Stimulated activated CD4-positive, alpha-beta T cell treated with anti-CD3 and anti-CD28 coated beads, Interleukin-12 subunit alpha, Interleukin-12 subunit beta, amount 100 ng/mL, for 24 hours (primary cell): ENCODE data around the gene TBC1D8B.

Experiments used
- DNase-seq, 2 experiments: peaks; one replicate each; pipeline ENCODE4 v3.0.0-alpha.2; 2020; ENCODE audit warnings: low read depth in 2 of 2

Gene TBC1D8B

GRCh38 chrX:106898462-106898861 lies 96.0 kb downstream of the TBC1D8B start:
- DNase-seq: no peak

- no peak for DNase-seq
These were observed 96.8 kb downstream of the TBC1D8B start for GRCh38 chrX:106899276-106899675.

- DNase-seq: no peak
These were observed 97.4 kb downstream of the TBC1D8B start for GRCh38 chrX:106899841-106900240.

GRCh38 chrX:106901341-106901740 lies 98.9 kb downstream of the TBC1D8B start:
- DNase-seq: no peak

- DNase-seq: no peak
These were observed 99.3 kb downstream of the TBC1D8B start for GRCh38 chrX:106901781-106902219.

- DNase-seq: no peak
These were observed 100.2 kb downstream of the TBC1D8B start for GRCh38 chrX:106902684-106903083.

GRCh38 chrX:106903291-106903824 lies 100.9 kb downstream of the TBC1D8B start, which contains the start of gene RIPPLY1:
RIPPLY1 (minus strand) TSS chrX:106903341; CDS start chrX:106903287, 54 bp downstream.
- no peak for DNase-seq

- no peak for DNase-seq
These were observed 101.5 kb downstream of the TBC1D8B start for GRCh38 chrX:106903856-106904528.

GRCh38 chrX:106905064-106905708 lies 102.7 kb downstream of the TBC1D8B start:
- DNase-seq: no peak

- no peak for DNase-seq
These were observed 103.9 kb downstream of the TBC1D8B start for GRCh38 chrX:106906361-106906760.

GRCh38 chrX:106912864-106913263 lies 110.4 kb downstream of the TBC1D8B start:
- DNase-seq: no peak

- no peak for DNase-seq
These were observed 115.5 kb downstream of the TBC1D8B start for GRCh38 chrX:106917830-106918500.

- DNase-seq: no peak
These were observed 117.5 kb downstream of the TBC1D8B start, which contains the start of gene CLDN2 for GRCh38 chrX:106919932-106920452. CLDN2 (plus strand) TSS chrX:106920402; CDS start chrX:106928229, 7,827 bp downstream.

- DNase-seq: no peak
These were observed 119.2 kb downstream of the TBC1D8B start for GRCh38 chrX:106921637-106922036.
